Muscle of arm (tissue), 12 donors: ENCODE data around the gene GPR25. TPM values are rescaled to one million over a fixed set of nuclear protein-coding genes. Genes with fewer than 3 reads are reported as not detected.

ENCODE experiments used
- DNase-seq: peaks from one replicate; pipeline ENCODE4 v3.0.0-alpha.2; 2013
- polyA plus RNA-seq, 12 donors: library from polyadenylated mRNA; unstranded; fragments of 120-200 nt; gene quantifications; one replicate each; pipeline ENCODE4 v1.2.1, GENCODE V29; 2013; ENCODE audit not compliant: insufficient read length in 12 of 12

Gene GPR25
- polyA plus RNA-seq, 12 donors: not detected

GRCh38 chr1:200893411-200893901, 20.7 kb downstream of the GPR25 start:
- DNase-seq: no peak

DNA sequence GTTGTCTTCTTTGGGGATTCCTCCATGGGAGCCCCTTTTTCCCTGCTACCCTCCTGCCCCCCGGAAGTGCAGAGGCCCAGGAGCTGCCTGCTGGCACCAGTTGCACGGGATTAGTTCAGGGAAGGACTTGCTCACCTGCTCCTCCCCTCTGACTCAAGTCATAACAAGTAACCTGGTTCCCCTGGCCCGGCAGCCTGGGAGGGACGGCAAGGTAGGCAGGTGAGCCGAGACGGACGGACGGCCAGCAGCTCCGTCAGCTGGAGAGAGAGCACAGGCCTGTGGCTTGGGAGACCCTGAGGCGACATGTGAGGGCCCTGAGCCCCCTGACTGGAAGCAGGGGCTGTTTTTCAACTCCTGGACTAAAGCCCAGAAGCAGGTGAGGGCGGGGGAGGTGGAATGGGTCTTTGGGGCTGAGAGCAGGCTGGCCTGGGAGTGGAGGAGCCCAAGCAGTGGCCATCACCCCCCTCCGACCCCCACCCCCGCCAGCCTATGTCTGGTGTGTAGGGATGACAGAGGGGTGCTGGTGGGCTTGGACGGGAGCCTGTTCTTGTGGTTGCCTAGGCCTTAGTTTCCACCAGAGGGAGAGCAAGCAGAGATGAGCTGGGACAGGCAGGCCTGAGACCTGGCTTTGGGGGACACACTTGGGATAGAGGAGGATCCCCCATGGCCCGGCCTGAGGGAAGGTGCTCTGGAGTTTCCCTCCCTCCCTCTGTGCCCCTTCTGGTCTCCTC, 22.1 kb downstream of the GPR25 start, which contains the start of gene INAVA:
TSS of gene INAVA (plus strand) at position 189 of the 731 bp plus-strand sequence. CDS start 3,501 bp downstream, outside the sequence.
- no peak for DNase-seq

DNA sequence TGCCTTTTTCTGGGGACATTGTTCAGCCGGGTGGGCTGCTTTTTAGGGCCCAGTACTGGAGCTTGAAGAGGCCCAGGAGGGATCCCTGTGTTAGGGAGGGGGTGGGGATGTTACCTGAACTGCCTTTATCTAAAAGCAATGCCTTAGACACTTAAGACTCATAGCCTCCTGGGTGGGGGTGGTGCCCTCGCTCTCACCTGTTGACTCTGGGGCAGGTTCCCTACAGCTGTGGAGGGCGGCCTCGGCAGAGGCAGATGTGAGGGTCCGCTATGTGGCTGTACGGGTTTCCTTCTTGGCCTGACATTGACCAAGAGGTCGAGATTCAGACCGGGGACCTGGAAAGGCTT, 22.6 kb downstream of the GPR25 start:
- no peak for DNase-seq

DNA sequence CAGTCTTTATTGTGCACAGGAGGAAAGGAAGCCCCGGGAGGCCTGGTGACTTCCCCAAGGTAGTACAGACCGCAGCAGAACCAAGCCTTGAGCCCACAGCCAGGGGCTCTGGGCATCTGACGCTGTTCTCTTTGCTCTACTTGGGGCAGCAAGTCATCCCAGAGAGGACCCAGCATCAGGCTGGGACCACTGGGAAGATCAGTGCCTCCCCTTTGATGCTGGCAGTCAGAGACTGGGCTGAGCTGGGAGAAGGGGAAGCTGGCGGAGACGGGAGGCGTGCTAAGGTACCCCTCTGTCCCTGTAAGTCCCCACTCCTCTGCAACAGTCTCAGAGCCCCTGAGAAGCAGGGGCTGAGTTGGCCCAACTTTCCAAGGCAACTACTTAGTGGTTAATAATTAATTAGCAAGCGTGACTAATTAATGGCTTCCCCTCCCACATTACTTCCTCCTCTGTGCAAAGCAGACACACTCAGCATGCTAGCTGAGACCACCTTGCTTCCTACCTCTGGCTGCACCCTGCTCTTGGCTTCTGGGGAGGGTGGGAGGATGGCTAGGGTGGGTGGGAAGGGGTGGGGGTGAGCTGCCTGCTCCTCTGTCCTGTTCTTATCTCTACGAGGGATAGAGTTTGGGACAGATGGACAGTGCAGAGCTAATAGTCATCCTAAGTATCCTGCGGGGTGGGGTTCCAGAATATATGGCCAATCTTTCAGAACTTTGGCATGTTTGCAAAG, 23.2 kb downstream of the GPR25 start:
- no peak for DNase-seq

GRCh38 chr1:200896531-200897196, 23.9 kb downstream of the GPR25 start:
- DNase-seq: no peak

- DNase-seq: no peak
Observed at GRCh38 chr1:200897259-200897658, 24.5 kb downstream of the GPR25 start.

GRCh38 chr1:200899015-200899386, 26.2 kb downstream of the GPR25 start:
- no peak for DNase-seq

GRCh38 chr1:200899451-200899915, 26.7 kb downstream of the GPR25 start:
- no peak for DNase-seq

DNA sequence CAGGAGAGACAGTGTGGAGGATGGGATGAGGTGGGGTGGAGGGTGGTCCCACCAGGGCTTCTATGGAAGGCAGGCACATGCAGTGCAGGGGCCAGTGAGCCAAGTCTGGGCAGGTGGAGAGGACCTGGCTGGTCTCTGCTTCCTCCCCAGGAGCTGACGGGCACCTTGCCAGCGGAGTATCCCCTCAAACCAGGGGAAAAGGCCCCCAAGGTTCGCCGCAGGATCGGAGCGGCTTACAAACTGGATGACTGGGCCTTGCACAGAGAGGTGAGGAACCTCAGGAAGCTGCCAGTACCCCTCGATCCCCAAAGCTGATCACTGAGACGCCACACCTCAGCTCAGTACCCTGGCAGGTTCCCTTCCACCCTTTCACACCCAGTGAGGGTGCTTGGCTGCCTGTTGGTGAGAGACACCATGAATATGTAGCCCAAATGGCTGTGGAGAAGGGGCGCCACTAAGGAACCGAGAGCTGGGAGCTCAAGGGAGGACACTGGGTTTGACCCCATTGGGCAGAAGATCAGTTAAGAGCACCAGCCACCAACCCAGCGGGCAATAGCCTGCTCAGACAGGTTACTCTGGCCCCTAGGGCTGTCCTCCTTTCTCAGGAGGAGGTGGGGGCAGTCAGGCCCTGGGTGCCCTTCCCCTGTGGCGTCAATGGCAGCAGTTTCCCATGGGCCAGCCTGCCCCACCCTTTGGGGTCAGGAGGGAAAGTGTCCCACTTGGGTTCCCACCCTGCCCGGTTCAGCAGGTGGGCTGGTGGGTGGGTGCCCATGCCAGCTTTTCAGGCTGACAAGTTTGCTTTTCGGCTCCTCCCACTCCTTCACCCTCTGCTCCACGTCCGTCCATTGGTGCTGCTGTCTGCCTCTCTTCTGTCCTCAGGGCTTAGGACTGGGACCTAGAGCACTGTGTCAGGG, 27.4 kb downstream of the GPR25 start:
- DNase-seq: no peak

GRCh38 chr1:200900877-200901276, 28.1 kb downstream of the GPR25 start:
- DNase-seq: no peak

GRCh38 chr1:200901350-200901749, 28.6 kb downstream of the GPR25 start:
- no peak for DNase-seq

GRCh38 chr1:200901796-200902444, 29.1 kb downstream of the GPR25 start:
- DNase-seq: no peak

DNA sequence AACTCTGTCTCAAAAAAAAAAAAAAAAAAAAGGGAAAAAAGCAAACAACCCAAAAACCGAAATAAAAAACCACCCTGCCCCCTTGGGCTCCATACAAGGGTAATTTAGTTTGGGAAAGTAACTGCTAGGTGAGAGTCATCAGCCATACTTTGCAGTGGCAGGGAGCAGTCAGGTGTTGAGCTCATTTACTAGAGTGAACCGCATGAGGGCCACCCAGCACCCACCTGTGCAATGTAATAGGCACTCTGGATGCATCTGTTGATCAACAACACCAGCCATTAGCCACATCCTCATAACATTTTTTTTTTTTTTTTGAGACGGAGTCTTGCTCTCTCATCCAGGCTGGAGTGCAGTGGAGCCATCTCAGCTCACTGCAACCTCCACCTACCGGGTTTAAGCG, 31.0 kb downstream of the GPR25 start:
- DNase-seq: no peak

- no peak for DNase-seq
Observed at GRCh38 chr1:200904772-200905171, 32.0 kb downstream of the GPR25 start.

DNA sequence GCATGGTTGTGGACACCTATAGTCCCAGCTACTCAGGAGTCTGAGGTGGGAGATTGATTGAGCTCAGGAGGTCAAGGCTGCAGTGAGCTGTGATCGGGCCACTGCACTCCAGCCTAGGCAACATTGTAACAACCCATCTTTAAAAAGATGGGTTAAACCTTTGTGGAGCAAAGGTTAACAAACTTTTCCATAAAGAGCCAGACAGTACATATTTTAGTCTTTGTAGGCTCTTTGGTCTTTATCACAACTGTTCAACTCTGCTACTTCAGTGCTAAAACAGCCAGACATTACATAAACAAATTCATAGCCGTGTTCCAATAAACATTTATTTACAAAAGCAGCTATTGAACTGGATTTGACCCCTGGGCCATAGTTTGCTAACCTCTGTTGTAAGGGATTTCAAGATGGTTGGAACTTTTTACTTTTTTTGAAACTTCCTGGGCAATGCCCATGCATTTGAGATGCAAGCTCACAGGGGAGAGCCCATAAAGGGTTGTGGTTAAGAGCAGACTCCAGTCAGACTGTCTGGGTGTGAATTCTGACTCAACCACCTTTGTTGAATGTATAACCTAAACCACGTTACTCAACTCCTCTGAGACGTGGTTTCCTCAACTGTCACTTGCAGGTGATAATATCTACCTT, 32.8 kb downstream of the GPR25 start:
- no peak for DNase-seq

- DNase-seq: no peak
Observed at GRCh38 chr1:200906491-200906890, 33.7 kb downstream of the GPR25 start.

GRCh38 chr1:200907611-200908097, 34.9 kb downstream of the GPR25 start:
- no peak for DNase-seq

DNA sequence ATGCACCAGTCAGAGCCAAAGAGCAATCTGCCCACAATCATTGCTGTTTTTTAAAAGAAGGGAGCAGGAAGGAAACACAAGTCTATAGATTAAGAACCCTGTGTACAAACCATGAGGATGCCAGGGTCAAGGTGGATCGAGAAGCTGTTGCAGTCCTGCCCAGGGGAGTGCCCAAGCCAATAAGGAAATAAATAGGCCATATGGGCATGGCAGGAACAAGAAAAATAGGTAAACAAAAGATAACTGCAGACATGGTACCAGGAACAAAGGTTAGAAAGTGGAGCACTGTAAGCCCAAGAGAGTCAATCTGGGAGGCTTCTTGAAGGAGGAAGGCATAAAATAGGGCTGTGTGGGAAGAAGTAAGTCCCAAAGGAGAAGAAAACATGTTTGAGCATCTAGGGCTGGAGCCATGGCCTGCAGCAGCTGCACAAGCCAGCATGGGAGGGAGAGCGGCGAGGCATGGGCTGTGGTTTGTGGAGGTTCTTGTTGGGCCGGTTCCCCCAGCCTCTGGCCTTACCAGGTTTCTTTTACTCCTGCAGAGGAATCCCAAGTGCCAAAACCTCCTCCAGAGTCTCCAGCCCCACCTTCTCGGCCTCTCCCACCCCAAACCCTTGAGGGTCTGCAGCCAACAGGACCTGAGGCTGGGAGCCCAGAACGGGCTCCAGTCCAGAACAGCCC, 35.5 kb downstream of the GPR25 start:
- DNase-seq: no peak

DNA sequence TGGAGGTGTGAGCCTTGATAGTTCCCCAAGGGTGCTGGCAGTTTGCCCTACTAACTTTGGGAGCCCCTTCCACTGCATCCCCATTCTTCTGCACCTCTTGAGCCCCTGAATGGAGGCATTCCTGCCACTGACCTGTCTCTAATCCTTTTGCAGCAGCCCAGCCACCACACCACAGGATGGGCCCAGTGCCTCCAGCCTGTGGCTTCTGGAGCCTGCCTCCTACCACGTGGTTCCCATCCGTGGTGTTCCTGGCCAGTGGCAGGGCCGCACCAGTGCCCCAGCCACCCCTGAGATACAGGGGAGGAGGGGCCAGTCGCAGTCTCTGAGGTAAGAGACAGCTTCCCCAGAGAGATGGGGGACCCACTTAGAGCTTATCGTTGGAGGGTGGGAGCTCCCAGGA, 36.3 kb downstream of the GPR25 start:
- DNase-seq: no peak
